Neuronal stem cell (in vitro differentiated cells): ENCODE results near the gene HOXC12.

Experiments used
- DNase-seq: peaks from one replicate; pipeline ENCODE4 v3.0.0-alpha.2; 2013; ENCODE audit warnings: low spot score
- H2AFZ ChIP-seq: one replicate; pipeline ENCODE4 v1.6.1; 2013; ENCODE audit warnings: mild to moderate bottlenecking, low read length, inconsistent platforms
- H2AK5ac ChIP-seq: 2 replicates; pipeline ENCODE4 v1.6.1; 2013; ENCODE audit warnings: low read depth, mild to moderate bottlenecking, inconsistent platforms, low read length, moderate library complexity, mixed read lengths
- H2BK120ac ChIP-seq: 2 replicates; pipeline ENCODE4 v1.6.1; 2013; ENCODE audit warnings: low read depth, mild to moderate bottlenecking, inconsistent platforms, low read length, moderate library complexity, mixed read lengths
- H2BK12ac ChIP-seq: one replicate; pipeline ENCODE4 v1.6.1; 2013; ENCODE audit warnings: low read length, inconsistent platforms
- H2BK15ac ChIP-seq: 2 replicates; pipeline ENCODE4 v1.6.1; 2013; ENCODE audit warnings: mild to moderate bottlenecking, low read length, inconsistent platforms, mixed read lengths
- H2BK5ac ChIP-seq: one replicate; pipeline ENCODE4 v1.6.1; 2013; ENCODE audit warnings: inconsistent platforms, mild to moderate bottlenecking, low read length, moderate library complexity
- H3K14ac ChIP-seq: one replicate; pipeline ENCODE4 v1.6.1; 2013; ENCODE audit warnings: low read length, inconsistent platforms
- H3K18ac ChIP-seq: 2 replicates; pipeline ENCODE4 v1.6.1; 2013; ENCODE audit warnings: low read length, inconsistent platforms
- H3K23ac ChIP-seq: 2 replicates; pipeline ENCODE4 v1.6.1; 2013; ENCODE audit warnings: low read depth, mild to moderate bottlenecking, mixed read lengths, low read length, inconsistent platforms; ENCODE audit not compliant: poor library complexity
- H3K27ac ChIP-seq: replicated peaks from 3 replicates; pipeline ENCODE4 v1.5.1; 2013; ENCODE audit warnings: low read length, inconsistent platforms
- H3K27me3 ChIP-seq, 3 experiments: 2 replicates each; pipeline ENCODE4 v1.6.1; 2013; ENCODE audit warnings: low read length in 3 of 3, mild to moderate bottlenecking in 2 of 3, inconsistent platforms in 1 of 3, low read depth in 1 of 3, mixed read lengths in 1 of 3, moderate library complexity in 1 of 3; ENCODE audit not compliant: control insufficient read depth in 3 of 3, insufficient read depth in 3 of 3
- H3K36me3 ChIP-seq, 2 donors: replicated peaks in 1 of 2; 2 replicates each; pipeline ENCODE4 v1.6.1; 2013; ENCODE audit warnings: low read length in 2 of 2; ENCODE audit not compliant: control insufficient read depth in 2 of 2, insufficient read depth in 2 of 2
- H3K4ac ChIP-seq: 2 replicates; pipeline ENCODE4 v1.6.1; 2013; ENCODE audit warnings: inconsistent platforms, mild to moderate bottlenecking, low read length, moderate library complexity
- H3K4me1 ChIP-seq, 2 donors: 1 replicate in 1 of 2; 2 replicates in 1 of 2; pipeline ENCODE4 v1.6.1; 2013; ENCODE audit warnings: low read length in 2 of 2, low read depth in 1 of 2; ENCODE audit not compliant: control insufficient read depth in 2 of 2, insufficient read depth in 1 of 2
- H3K4me2 ChIP-seq: one replicate; pipeline ENCODE4 v1.6.1; 2013; ENCODE audit warnings: mild to moderate bottlenecking, low read length, inconsistent platforms; ENCODE audit not compliant: insufficient read depth, poor library complexity, severe bottlenecking
- H3K4me3 ChIP-seq, 2 donors: 2 replicates each; pipeline ENCODE4 v1.5.1; 2013; ENCODE audit warnings: low read length in 2 of 2, mild to moderate bottlenecking in 2 of 2, inconsistent platforms in 1 of 2, moderate library complexity in 1 of 2
- H3K79me1 ChIP-seq: one replicate; pipeline ENCODE4 v1.6.1; 2013; ENCODE audit warnings: low read depth, mild to moderate bottlenecking, inconsistent platforms, low read length, moderate library complexity
- H3K9ac ChIP-seq: one replicate; pipeline ENCODE4 v1.6.1; 2013; ENCODE audit warnings: mild to moderate bottlenecking, low read depth, low read length, inconsistent platforms; ENCODE audit not compliant: poor library complexity
- H3K9me3 ChIP-seq, 2 donors: replicated peaks in 1 of 2; 2 replicates each; pipeline versions ENCODE3 to v1.6.1; 2013; ENCODE audit warnings: low read length in 2 of 2, mild to moderate bottlenecking in 2 of 2, inconsistent platforms in 1 of 2, low read depth in 1 of 2, mixed read lengths in 1 of 2, moderate library complexity in 1 of 2; ENCODE audit not compliant: control insufficient read depth in 2 of 2, insufficient read depth in 1 of 2
- H4K8ac ChIP-seq: one replicate; pipeline ENCODE4 v1.6.1; 2013; ENCODE audit warnings: low read depth, mild to moderate bottlenecking, inconsistent platforms, low read length, moderate library complexity
- H4K91ac ChIP-seq: one replicate; pipeline ENCODE4 v1.6.1; 2013; ENCODE audit warnings: low read length, low read depth, mild to moderate bottlenecking, inconsistent platforms; ENCODE audit not compliant: poor library complexity
- whole genome bisulfite sequencing, 2 donors: extraction: QIAGEN DNeasy Blood & Tissue Kit; methylation state at CpG; one replicate each; pipeline ENCODE4 v1.1.7; 2013; ENCODE audit warnings: missing lambda C conversion rate in 2 of 2, mixed read lengths in 1 of 2; ENCODE audit not compliant: insufficient read length in 2 of 2, insufficient replicate concordance in 1 of 2; ENCODE audit errors: extremely low coverage in 2 of 2; 5-methylcytosine and 5-hydroxymethylcytosine counted together

Gene HOXC12

DNA sequence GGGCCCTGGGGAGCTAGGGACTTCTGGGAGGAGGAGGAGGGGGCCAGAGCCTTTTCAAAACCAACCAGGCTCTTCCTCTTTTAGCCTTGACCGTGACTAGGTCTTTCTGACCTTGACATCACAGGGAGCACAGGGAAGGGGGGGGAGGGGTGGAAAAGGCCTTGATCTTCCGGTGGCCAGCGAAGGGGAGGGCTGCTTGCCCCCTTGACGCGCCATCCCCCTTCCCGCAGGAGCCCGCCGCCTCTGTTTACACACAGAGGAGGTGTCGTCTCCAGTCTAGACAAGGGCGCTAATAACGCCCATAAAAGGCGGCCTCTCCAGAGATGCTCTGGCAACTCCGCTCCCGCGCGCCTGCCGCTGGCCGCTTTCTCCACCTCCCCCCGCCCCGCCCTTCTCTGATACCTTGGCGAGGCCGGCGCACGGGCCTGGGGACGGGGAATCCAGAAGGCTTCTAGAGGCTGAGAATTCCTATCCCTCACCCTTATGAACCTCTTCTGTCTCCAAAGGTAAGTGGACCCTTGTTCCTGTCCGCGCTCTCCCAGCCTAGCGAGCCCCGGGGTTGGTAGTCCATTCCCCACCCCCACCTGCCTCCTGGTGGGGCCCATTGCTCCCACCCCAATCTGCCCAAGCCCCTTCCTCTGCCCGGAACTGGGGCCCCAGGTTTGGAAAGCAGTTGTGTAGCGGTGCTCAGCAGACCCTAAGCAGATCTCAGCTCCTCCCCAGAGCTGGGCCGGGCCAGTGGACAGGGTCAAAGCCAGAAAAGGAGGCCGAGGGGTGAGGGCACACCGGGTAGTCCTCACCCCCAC is 4.9 kb upstream of the HOXC12 start:
- H2AK5ac ChIP-seq, result no peak overlapping the region
- H3K4ac ChIP-seq, result no peak overlapping the region
- peaks cover 71 to 100% (median 99%) of the 10 kb centered on the region in 3 experiments for H3K27me3 ChIP-seq
- H3K9me3 ChIP-seq, result peaks cover 0 to 9% of the 10 kb centered on the region in 2 donors
- H3K4me1 ChIP-seq, result no peaks in the 10 kb centered on the region
- no peaks in the 10 kb centered on the region for H3K36me3 ChIP-seq
- no peak overlapping the region for H3K4me3 ChIP-seq
- no peak overlapping the region for H3K14ac ChIP-seq
- no CpG with 5 or more reads among the region's 34 CpGs for WGBS, 2 donors
- H3K4me2 ChIP-seq, result no peak overlapping the region
- H2BK12ac ChIP-seq, result no peak overlapping the region
- no peak overlapping the region for H4K8ac ChIP-seq
- peak overlapping the region; percentile 71 for H3K23ac ChIP-seq
- H3K79me1 ChIP-seq, result peaks cover 3% of the 10 kb centered on the region
- H2BK5ac ChIP-seq, result no peak overlapping the region
- no peak overlapping the region for H3K18ac ChIP-seq
- H2AFZ ChIP-seq, result no peak overlapping the region
- no peak overlapping the region for H2BK15ac ChIP-seq
- no peak overlapping the region for H2BK120ac ChIP-seq
- no peak overlapping the region for H3K9ac ChIP-seq
- H3K27ac ChIP-seq, result no peak overlapping the region
- no peak overlapping the region for H4K91ac ChIP-seq
- no peak for DNase-seq

DNA sequence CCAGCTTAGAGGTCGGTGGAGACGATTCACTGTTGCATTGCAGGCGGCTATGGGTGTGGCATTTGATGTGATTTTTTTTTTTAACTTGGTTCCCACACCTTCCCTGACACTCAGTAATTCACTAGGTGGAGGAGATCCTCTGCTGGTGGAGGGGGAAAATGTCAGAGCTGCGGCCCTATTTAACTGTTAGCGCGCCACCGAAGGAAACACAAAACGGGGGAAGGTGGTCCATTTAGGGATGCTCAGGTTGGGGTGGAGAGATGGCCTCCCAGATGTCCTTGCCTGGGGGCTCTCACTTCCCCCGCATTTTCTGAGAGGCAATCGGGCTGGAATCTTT is 4.3 kb upstream of the HOXC12 start:
- Histone ChIP-seq H3K4ac (no peak overlapping the region), H3K4me3 (no peak overlapping the region), H4K8ac (no peak overlapping the region), H3K4me2 (no peak overlapping the region), H3K9ac (no peak overlapping the region), H3K23ac (peak overlapping the region; percentile 55), H2AK5ac (no peak overlapping the region), H2BK5ac (no peak overlapping the region), H3K18ac (no peak overlapping the region), H3K9me3 (peaks cover 0 to 9% of the 10 kb centered on the region in 2 donors), H2BK15ac (no peak overlapping the region), H4K91ac (no peak overlapping the region), H2AFZ (no peak overlapping the region), H2BK120ac (no peak overlapping the region), H3K14ac (no peak overlapping the region), H3K4me1 (no peaks in the 10 kb centered on the region), H3K36me3 (no peaks in the 10 kb centered on the region), H2BK12ac (no peak overlapping the region), H3K27ac (no peak overlapping the region), H3K79me1 (peaks cover 3% of the 10 kb centered on the region), H3K27me3 (peaks cover 71 to 100% (median 99%) of the 10 kb centered on the region in 3 experiments)
- DNase-seq, result no peak
- no CpG with 5 or more reads among the region's 10 CpGs for WGBS, 2 donors

DNA sequence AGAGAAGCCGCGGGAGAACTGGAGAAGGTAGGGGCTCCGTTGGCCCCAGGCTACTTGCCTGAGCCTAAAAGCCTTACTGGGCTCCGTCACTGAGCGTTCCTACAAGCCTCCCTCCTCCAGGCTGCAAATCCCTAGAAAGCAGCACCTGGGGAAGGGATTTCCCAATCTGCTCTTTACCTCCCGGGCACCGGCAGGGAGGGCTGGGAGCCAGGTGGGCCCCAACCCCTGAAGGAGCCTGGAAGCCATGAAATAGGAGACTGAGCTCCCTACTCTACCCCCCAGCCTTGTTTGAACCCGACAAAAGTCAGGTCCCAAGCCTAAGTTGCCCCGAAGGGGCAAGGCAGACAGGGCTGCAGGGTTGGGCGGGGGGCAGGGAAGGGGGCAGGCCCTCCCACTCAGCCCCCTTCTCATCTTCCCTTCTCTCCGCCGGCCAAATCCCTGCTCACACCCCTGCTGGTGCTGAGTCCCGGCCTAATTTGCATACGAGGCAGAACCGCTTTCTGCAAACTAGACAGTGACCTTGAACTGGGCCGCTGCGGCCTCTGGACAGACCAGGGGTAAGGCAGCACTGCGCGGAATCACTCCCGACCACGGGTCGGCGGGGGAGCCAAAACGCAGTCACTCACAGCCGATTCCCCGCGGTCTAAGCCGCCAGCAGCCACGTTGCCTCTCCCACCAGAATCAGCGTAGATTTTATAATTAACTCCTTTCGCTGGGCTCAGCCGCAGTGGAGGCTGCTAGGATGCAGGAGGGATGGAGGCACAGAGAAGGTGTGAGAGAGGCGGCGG is 3.7 kb upstream of the HOXC12 start:
- Histone ChIP-seq H3K4ac (no peak overlapping the region), H3K4me2 (peak overlapping the region; percentile 11), H2BK5ac (no peak overlapping the region), H3K18ac (no peak overlapping the region), H3K27me3 (peaks cover 72 to 100% (median 99%) of the 10 kb centered on the region in 3 experiments), H3K4me3 (no peak overlapping the region), H3K4me1 (no peaks in the 10 kb centered on the region), H2AFZ (no peak overlapping the region), H3K23ac (peak overlapping the region; percentile 89), H3K79me1 (peaks cover 3% of the 10 kb centered on the region), H2AK5ac (no peak overlapping the region), H2BK120ac (no peak overlapping the region), H4K8ac (no peak overlapping the region), H3K36me3 (no peaks in the 10 kb centered on the region), H3K14ac (peak overlapping the region; percentile 38), H3K9ac (no peak overlapping the region), H4K91ac (no peak overlapping the region), H2BK12ac (no peak overlapping the region), H2BK15ac (no peak overlapping the region), H3K27ac (no peak overlapping the region), H3K9me3 (peaks cover 0 to 8% of the 10 kb centered on the region in 2 donors)
- no CpG with 5 or more reads among the region's 34 CpGs for WGBS, 2 donors
- no peak for DNase-seq
